ENCODE results near the gene UPF3A.
A peak's percentile ranks its signal among the peaks of the same experiment; 100 is the strongest.
"Not testable (repeated sequence)": the region's sequence is repeated elsewhere in the genome, so short reads cannot be mapped to it uniquely, and the experiment has no call there.

Gene UPF3A, protein sequence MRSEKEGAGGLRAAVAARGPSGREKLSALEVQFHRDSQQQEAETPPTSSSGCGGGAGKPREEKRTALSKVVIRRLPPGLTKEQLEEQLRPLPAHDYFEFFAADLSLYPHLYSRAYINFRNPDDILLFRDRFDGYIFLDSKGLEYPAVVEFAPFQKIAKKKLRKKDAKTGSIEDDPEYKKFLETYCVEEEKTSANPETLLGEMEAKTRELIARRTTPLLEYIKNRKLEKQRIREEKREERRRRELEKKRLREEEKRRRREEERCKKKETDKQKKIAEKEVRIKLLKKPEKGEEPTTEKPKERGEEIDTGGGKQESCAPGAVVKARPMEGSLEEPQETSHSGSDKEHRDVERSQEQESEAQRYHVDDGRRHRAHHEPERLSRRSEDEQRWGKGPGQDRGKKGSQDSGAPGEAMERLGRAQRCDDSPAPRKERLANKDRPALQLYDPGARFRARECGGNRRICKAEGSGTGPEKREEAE

DNA sequence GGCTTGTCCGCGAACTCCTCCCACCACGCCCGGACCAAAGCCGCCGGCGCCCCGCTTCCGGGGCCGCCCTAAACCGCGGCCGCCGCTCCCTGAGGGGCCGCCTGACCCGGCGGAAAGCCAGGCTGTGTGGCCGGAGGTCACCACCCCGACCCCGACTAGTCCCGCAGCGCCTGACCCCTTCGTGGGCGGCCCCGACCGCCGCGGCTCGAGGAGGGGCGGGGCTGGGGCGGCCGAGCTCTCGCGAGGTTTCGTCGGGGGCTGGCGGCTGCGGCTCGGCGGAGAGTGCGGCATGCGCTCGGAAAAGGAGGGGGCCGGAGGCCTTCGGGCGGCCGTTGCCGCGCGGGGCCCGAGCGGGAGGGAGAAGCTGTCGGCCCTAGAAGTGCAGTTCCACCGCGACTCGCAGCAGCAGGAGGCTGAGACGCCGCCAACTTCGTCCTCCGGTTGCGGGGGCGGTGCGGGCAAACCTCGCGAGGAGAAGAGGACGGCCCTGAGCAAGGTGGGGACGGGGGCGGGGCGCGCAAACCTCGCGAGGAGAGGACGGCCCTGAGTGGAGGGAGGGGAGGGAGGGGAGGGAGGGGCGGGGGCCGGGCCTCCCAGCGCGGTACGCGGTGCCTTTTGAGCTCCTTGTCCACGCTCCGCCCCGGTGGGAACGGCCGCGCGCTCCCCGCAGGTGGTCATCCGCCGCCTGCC lies at the start of gene UPF3A:
Gene UPF3A (plus strand): TSS at position 251 of the 690 bp plus-strand sequence. CDS start 39 bp downstream, at position 290.
- peak; percentile 84 for DNase-seq

DNA sequence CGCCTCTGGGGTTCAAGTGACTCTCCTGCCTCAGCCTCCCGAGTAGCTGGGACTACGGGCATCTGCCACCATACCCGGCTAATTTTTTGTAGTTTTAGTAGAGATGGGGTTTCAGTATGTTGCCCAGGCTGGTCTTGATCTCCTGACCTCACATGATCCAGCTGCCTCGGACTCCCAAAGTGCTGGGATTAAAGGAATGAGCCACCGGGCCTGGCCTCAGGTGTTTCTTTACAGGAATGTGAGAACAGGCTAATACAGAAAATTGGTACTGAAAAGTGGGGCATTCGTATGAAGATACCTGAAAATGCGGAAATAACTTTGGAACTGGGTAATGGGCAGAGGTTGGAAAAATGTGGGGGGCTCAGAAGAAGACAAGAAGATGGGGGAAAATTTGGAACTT lies 49.5 kb upstream of the UPF3A start:
- no peak for DNase-seq

DNA sequence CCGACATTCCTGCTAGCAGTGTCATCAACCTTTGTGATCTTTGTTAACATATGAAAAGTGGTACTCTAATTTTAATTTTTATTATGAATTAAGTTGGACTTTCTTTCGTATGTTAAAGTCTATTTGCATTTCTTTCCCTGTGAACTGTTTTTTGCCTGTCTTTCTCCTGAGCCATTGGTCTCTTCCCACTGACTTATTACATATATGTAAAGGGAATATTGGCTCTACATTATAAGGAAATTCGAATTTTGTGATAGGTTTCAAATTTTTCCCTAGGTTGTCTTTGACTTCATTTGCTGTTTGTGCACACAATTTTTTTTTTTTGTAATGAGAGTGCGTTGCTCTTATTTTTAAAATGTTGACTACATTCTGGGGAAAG lies 47.1 kb upstream of the UPF3A start:
- no peak for DNase-seq

DNA sequence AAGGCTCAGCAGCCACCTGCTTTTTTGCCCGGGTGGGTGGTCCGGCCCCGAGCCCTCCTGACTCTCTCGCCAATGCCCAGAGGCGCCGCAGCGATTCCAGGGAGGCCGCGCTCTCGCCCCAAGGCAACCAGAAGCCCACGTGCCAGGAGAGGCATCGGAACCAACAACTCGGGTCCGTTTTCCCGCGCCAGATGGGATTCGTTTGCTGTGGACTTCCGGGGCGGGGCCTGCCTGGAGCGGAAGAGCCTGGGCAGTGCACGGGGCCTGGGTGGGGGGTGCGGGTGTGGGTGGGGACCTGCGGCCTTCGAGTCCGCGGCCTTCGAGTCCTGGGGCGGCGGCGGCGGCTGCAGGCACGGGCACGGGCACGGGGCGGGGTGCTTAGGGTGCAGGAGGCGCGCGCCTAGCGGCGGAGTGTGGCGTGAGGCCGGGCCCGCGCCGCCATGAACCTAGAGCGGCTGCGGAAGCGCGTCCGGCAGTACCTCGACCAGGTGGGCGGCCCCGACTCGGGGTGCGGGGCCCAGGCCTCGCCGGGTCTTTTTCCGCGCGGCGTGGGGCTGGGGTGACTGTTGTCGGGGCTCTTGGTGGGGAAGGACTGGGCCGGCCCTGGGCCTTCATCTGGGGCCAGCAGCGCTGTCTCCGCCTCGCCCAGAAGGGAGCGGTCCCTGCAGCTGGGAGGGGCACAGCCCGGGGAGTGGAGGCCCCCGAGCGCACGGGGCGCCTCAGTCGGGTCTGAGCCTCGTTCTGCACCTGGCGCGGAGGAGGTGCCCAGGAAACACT lies 46.6 kb upstream of the UPF3A start, which contains the start of gene CDC16:
Gene CDC16 (plus strand): TSS at position 253 of the 777 bp plus-strand sequence. CDS start 188 bp downstream, at position 441.
- peak; percentile 75 for DNase-seq

DNA sequence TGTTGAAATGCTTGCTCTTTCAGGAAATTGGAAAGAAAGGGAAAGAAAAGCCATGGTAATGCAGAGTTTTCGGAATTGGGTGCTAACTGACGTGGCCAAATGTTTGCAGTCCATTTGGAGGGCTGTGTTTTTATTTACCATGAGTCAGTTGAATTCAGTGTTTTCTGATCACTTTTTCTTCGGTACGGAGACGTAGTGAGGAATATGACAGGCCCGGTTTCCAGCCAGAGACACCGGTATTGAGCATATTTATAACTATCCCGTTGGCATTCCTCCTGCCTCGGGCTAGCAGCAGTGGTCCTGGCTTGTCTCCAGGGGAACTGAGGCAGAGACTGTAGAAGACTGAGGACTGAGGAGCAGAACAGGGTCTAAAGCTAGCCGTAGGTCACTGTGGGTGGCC lies 45.7 kb upstream of the UPF3A start:
- no peak for DNase-seq

DNA sequence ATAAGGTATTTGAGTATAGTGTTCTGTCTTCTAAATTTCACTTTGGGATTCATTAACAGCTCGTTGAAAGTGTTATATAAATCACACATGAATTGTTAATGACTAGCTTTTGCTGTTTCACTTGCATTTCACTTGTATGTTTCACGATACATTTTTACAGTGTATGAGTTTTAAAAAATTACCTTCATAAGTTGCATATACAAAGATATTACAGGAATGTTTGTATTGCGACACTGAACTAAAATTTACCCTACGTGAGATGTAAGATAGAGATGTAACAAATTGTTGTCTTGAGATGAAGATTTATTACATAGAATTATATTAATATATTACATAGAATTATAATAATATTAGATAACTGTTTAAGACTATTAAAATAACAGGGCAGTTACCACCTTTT lies 45.2 kb upstream of the UPF3A start:
- DNase-seq, result no peak

DNA sequence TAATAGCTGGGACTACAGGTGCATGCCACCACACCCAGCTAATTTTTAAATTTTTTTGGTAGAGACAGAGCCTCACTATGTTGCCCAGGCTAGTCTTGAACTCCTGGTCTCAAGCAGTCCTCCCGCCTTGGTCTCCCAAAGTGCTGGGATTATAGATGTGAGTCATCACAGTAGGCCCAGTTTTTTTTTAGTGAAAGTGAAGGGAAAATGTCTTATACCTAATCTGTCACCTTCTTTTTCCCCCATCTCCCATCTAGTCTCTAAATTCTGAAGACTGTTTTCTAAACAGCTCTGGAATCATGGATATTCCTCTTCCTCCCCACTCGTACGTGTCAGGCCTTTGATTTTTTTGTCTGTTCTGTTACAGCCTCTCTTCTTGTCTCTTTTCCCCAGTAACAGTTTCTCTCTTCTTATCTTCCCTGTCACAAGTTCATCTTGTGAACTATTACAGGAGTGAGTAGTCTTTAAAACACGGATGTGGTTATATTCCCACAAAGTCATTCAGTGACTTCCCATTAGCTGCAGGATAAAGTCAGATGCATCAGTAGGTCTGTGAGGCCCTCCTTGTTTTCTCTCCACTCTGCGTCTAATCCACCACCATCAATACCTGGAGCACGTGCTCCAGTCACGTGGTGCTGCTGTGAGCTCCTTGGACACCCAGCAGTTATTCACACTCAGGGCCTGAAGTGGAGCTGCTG lies 43.8 kb upstream of the UPF3A start:
- no peak for DNase-seq

DNA sequence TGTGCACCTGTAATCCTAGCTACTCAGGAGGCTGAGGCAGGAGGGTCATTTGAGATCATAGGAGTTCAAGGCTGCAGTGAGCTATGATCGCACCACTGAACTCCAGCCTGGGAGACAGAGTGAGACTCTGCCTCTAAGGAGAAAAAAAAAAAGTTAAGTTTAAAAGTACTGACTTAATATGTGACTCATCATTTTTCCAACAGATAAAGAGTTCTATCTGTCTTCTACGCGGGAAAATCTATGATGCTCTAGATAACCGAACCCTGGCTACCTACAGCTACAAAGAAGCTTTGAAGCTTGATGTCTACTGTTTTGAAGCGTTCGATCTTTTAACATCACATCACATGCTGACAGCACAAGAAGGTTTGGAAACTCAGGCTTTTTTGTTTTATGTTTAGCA lies 39.5 kb upstream of the UPF3A start:
- DNase-seq, result no peak

DNA sequence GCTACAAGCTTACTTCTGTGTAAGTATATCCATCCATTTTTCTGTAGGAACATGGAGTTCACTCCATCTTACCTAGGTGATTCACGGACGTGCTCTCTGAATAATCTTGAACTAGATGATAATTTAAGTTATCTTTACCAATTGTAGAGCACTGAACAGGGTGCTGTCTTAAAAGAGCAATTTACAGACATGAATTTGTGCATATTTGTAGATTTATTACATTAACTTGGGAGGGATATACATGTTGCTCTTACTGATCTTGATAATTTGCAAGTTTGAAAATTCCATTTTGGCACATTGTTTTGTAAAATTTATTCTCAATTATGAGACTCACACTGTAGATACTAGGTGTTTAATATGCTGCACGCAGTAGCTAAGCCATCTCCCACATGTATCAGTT lies 37.4 kb upstream of the UPF3A start:
- DNase-seq, result no peak

DNA sequence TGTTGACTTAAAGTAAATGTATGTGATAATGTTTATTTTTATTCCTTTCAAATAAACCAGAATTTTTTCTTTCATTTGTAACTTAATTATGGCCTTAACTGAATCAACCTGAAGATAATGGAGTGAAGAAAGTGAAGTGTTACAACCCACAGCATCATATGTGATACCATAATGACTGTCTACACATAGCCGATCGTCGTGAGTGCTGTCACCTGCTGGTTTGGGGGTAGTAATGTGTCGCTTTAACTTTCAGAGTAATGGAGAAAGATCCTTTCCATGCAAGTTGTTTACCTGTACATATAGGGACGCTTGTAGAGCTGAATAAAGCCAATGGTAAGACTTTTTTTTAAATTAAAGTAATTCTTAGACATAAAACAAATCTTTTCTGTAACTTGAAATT lies 36.8 kb upstream of the UPF3A start:
- DNase-seq, result no peak

DNA sequence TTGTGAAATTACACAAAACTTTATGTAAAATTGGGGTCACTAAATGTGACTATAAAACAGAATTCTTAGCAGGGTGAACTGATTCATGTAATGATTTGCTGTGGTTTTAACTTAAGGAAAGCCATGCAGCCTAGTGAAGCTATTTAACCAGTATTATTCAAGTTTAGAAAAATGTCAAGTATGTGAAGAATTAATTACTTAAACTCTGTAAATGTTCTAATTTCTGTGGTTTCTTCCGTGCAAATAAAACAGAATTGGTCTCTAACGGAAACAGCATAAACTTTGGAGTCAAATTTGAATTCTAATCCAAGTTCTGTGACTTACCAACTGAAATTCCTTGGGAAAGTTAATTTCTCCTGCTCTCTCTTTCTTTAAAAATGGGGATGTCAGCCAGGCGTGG lies 33.4 kb upstream of the UPF3A start:
- no peak for DNase-seq

DNA sequence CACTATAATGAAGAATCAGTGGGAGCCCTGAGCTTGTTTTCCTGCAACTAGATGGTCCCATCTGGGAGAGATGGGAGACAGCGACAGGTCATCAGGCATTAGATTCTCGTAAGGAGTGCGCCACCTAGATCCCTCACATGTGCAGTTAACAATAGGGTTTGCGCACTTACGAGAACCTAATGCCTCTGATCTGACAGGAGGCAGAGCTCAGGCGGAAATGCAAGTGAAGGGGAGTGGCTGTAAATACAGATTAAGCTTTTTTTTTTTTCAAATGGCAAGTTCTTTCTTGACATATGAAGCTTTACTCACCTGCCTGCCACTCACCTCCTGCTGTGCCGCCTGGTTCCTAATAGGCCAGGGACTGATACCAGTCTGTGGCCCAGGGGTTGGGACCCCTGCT lies 32.3 kb upstream of the UPF3A start:
- no peak for DNase-seq

DNA sequence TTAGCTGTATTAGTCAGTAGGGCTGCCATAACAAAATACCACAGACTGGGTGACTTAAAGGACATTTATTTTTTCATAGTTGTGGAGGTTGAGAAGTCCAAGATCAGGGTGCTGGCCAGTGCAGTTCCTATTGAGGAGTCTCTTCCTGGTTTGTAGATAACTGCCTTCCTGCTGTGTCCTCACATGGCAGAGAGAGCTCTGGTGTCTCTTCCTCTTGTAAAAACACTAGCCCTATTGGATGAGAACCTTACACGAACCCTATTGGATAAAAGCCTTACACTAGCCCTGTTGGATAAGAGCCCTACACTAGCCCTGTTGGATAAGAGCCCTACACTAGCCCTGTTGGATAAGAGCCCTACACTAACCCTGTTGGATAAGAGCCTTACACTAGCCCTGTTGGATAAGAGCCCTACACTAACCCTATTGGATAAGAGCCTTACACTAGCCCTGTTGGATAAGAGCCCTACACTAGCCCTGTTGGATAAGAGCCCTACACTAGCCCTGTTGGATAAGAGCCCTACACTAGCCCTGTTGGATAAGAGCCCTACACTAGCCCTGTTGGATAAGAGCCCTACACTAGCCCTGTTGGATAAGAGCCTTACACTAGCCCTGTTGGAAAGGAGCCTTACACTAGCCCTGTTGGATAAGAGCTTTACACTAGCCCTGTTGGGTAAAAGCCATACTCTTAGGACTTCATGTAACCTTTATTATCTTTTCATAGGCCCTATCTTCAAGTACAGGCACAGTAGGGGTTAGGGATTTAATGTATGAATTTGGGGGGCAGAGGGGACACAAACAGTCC lies 29.6 kb upstream of the UPF3A start:
- not testable (repeated sequence) for DNase-seq

DNA sequence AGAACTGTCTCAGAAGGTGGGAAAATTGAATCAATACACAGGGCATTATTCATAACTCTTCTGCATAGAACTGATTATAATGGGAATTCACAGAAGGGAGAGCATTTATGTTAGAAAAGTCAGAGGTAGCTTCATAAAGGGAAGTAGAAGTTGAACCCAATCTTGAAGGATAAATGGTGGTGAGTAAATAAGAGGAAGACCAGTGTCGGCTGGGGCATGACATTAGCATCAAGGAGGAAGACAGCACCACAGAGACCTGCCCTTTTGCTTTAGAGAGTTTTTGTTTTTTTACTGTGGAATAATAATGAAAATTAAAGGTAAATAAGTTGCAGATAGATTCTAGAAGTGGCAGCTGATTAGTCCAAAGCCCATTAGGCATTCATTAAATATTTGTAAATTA lies 24.9 kb upstream of the UPF3A start:
- DNase-seq, result no peak

DNA sequence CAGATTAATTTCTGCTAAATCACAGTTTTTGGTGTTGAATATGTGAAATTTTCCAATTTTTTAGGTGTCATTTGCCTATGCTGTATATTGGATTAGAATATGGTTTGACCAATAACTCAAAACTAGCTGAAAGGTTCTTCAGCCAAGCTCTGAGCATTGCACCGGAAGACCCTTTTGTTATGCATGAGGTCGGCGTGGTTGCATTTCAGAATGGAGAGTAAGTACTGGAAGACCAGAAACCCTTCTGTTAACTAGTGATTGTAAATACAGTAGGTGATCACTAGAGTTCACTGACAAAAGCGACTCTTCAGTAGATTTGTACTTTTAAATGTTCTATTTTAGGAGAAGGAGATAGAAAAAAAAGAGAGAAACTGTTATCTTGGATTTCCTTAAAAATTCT lies 24.4 kb upstream of the UPF3A start:
- DNase-seq, result no peak

DNA sequence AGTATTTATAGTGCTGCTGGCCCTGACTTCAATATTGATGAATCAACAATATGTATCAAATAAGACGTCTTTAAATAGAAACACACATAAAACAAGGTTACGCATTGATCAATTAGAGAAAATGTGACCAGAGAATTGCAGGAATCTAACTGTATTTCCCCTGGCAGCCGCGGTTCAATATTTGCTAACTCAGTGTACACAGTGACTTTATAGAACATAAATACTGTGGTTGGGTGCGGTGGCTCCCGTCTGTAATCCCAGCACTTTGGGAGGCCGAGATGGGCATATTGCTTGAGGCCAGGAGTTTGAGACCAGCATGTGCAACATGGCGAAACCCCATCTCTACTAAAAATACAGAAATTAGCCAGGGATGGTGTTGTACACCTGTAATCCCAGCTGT lies 22.8 kb upstream of the UPF3A start:
- DNase-seq, result no peak

DNA sequence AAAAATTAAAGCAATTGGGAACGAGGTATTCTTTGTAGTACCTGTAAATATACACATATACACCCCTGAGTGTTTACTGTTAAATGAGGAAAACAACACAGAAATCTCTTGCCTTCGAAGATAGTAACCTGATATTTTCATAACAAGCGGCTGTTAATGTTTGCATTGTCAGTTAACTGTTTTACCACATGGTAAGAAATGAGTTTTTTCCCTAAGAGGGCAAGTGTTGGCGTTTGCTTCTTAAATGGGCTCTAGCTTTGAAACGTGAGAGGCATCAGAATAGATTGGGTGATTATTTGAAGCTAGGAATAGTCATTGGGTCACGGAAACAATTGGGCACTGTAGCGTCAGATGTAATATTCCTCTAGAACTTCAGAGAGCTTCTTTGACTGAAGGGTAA lies 22.0 kb upstream of the UPF3A start:
- DNase-seq, result no peak

DNA sequence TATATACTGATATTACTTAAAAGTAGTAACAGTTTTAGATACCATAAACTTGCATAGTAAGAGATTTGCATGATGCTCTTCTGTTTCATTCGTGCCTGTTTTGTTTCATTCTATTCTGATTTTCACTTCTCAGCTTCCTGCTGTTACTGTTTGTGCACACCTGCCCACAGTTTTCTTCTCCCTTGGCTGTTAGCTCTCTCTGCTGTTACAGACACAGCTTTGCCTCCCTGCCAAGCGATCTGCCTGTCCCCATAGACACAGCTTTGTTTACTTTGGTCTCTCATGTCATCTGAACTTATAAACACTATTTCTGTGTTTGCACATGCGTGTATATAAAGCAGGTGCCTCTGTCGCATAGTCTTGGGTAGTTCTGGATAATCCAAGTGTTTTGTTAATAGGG lies 21.4 kb upstream of the UPF3A start:
- no peak for DNase-seq

DNA sequence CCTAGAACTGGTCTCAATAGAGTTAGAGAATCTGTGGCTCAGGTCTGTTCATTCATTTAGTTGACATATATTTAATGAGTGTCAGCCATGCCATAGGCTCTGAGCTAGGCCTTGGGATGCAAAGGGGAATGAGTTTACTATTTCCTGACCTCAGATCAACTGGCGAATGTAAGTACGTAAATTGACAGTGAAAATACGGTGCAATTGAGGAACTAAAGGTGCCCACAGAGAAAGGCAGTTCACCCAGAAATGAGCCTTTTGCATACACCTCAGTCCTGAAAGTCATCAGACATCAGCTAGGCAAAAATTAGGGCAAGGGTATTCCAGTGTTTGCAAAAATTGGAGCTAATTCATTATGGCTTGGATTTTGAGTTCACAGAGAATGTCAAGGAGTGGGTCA lies 20.6 kb upstream of the UPF3A start:
- DNase-seq, result no peak

DNA sequence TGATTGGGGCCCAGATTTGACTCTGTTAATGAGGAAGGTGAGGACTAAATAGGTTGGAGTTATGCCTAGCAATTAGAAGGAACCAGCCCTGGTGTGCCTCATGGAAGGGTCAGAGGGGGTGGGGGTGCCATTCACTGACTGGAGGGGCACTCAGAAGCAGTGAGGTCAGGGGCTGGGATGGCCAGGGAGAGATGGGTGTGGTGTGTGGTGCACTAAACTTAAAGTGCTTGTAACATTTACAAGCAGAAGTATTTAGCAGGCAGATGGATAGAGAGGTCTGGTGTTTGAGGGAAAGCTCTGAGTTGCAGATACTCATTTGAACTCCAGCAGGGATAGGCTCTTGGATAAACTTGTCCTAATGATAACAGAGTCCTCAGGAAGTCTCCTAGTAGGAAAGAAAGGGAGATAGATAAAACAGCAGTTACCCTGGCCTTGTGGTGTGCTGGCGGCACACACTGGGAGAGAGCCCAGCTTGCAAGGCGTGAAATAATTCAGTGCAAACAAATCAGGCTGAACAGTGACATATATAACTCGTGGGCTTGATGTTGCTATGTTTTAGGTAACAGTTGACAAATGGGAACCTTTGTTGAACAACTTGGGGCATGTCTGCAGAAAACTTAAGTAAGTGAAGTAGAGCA lies 20.0 kb upstream of the UPF3A start:
- DNase-seq, result no peak

DNA sequence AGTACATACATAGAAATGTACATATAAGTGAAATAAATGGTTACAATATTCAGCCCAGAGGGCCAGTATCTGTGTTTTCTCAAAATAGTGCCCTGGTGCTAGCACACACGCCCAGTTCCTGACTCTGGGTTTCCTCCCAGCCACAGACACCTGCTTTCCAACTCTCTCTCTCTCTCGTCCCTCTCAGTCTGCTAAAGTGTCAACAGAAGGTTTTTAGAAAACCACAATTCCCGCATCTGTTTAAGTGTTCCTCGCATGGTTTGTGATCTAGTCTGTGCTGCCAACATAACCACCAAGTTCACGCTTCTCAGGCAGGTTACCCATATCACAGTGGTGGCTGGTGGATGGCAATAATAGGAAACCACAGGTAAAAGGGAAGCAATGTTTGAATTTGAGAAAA lies 17.8 kb upstream of the UPF3A start:
- no peak for DNase-seq

DNA sequence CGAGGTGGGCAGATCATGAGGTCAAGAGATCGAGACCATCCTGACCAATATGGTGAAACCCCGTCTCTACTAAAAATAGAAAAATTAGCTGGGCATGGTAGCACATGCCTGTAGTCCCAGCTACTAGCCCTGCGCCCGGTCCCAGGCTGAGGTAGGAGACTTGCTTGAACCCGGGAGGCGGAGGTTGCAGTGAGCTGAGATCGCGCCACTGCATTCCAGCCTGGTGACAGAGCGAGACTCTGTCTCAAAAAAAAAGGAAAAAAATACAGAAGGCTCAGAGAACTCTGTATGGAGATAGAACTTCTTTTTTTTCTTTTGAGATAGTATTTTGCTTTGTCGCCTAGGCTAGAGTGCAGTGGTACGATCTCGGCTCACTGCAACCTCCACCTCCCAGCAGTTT lies 17.1 kb upstream of the UPF3A start:
- DNase-seq, result not testable (repeated sequence)

Data from activated CD4-positive, alpha-beta T cell treated with anti-CD3 and anti-CD28 coated beads, Interleukin-2, amount 50 U/mL, for 1 hour (primary cell).